GM19463 (cell line): Measurements from ENCODE around the gene FAM3D.
A peak's percentile ranks its signal among the peaks of the same experiment; 100 is the strongest.
"Not testable (repeated sequence)": the region's sequence is repeated elsewhere in the genome, so short reads cannot be mapped to it uniquely, and the experiment has no call there.

Experiments
- ATAC-seq: cut with Tn5 transposase; IDR thresholded peaks from one replicate; pipeline ENCODE4 v1.9.1; 2021; ENCODE audit warnings: mild to moderate bottlenecking, moderate library complexity; ENCODE audit not compliant: unreplicated experiment

FAM3D gene, protein sequence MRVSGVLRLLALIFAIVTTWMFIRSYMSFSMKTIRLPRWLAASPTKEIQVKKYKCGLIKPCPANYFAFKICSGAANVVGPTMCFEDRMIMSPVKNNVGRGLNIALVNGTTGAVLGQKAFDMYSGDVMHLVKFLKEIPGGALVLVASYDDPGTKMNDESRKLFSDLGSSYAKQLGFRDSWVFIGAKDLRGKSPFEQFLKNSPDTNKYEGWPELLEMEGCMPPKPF

DNA sequence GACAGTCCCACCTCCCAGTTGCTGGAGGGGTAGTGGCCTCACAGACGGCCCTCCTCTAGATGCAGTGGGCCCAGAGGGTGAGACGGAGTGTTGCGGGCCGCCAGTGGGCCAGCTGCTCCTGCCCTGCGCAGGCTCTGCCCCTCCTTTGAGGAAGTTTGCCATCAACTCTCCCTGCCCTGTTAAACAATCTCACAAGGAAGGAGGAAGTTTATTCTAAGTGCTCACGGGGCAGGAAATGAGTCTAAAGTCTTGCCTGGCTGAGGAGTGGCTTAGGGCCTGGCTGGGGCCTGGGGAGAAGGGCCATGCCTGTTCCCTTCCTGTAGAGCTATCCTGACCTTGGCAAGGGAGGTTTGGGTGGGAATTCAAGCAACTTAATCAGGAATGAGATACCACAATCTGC, at the start of gene FAM3D:
TSS of gene FAM3D (minus strand) at position 92 of the 400 bp plus-strand sequence. CDS start 11,211 bp downstream, outside the sequence.
- no peak for ATAC-seq

DNA sequence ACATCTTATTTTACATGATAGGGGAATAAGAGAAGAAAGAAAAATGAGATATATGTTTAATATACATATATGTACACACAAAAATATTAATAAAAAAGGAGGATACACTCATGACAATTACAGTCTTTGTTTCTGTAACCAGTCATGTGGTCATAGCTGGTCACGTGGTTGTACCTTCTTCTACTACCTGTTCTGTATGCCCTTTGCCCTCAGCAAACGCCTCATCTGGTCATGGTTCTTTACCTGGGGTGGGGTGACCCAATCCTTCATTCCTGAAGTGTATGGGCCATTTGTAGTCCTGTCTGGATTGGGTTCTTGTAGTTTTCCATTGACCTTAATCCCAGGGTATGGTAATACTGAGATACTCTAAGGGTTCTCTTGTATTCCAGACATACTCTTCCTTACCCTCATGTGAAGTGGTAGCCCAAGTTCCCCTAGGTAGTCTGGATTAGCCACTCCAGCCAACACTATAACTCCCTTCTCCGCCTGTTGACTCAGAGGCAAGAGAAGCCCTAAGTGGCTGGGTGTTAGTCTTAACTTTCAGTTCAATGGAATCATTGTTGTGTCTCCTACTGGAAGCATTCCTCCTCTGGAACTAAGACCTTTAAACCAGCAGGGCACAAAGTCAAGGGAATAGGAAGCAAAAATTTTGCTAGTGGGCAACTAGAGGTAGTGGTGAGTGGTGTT, 47.3 kb upstream of the FAM3D start:
- no peak for ATAC-seq

DNA sequence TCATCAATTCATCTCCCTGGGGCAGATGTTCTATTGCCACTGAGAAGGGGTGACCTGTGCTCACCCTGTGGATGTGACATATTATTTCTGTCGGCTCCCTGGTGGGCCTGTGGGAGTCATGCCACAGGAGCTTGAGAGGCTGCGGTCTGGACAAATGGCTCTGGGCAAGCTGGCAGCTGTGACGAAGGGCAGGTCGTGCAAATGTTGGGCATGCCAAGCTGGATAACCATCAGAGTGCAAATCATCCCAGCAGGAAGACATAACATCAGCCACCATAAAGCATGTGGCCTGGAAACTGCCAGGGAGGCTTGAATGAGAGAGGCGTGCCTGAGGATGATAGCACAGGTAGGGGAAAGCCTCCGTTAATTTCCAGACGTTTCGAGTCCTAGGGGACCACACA, 45.3 kb upstream of the FAM3D start:
- no peak for ATAC-seq

DNA sequence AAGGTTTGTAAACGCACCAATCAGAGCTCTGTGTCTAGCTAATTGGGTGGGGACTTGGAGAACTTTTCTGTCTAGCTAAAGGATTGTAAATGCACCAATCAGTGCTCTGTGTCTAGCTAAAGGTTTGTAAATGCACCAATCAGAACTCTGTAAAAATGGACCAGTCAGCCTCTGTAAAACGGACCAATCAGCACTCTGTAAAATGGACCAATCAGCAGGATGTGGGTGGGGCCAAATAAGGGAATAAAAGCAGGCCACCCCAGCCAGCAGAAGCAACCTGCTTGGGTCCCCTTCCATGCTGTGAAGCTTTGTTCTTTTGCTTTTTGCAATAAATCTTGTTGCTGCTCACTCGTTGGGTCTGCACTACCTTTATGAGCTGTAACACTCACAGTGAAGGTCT, 42.4 kb upstream of the FAM3D start:
- ATAC-seq = not testable (repeated sequence)

DNA sequence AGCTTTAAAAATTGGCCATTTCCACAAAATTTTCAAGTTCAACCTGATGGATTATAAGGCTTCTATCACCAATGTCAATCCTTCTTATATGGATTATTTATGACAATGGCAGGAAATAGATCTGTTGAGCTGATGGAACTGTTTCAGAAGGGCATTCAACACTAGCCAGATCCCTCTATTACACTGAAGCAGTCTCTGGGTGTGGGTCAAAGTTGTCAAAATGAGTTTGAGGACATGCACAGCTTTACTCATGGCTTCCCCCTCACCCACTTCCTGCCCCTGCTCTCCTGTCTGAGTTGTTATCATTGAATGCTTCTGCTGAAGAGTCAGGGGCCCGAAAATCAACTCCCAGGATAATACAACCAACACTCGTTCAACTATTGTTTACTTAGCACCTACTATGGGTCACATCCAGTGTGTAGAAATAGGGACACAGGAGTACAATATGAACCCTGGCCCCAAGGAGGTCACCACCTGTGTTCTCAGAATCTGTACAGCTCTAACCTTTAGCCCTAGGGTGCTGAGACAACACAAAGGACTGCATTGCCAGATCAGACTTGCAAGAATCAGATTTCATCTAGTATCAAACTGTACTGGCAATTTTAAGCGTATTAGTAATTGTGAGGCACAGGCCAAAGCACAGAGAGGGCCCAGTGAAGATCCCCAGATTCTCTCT, 41.7 kb upstream of the FAM3D start:
- no peak for ATAC-seq

DNA sequence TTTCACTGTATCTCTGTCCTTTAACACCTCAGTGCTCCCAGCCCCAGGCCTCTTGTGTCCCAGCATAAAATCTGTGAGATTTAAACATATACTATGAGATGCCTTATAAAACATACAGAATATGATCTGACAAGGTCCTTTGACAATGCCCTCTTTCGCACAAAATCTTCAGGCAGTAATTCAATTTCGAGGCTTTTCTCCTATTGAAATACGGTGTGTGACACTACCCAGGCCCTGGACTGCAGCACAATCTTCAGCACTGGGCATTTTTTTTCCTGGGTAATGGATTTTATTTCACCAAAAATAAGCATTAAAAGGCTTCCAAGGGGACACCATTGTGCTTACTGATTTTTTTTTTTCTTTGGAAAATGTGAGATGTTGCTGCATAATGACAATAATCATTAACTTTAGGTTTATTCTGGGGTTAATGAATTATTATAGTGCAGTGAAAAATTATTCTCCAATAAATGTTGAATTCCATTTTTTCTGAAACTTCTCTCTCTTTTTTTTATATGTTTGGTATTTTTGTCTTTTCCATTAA, 40.9 kb upstream of the FAM3D start:
- ATAC-seq = no peak

DNA sequence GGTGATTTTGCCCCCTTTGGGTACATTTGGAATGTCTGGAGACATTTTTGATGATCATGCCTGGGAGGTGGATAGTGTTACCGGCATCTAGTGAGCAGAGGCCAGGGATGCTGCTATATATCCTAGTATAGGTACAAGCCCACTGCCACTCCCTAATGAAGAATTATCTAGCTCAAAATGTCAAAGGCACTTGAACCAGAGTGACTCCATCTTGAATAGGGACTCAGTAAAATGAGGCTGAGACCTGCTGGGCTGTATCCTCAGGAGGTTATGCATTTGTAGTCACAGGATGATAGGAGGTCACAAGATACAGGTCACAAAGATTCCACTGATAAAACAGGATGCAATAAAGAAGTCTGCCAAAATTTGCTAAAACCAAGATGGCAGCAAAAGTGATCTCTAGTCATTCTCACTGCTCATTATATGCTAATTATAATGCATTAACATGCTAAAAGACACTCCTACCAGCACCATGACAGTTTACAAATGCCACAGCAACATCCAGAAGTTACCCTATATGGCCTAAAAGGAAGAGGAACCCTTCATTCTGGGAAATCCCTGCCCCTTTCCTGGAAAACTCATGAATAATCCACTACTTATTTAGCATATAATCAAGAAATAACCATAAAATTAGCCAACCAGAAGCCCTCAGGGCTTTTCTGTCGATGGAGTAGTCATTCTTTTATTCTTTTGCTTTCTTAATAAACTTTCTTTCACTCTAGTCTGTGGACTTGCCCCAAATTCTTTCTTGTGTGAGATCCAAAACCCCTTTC, 40.0 kb upstream of the FAM3D start:
- no peak for ATAC-seq

DNA sequence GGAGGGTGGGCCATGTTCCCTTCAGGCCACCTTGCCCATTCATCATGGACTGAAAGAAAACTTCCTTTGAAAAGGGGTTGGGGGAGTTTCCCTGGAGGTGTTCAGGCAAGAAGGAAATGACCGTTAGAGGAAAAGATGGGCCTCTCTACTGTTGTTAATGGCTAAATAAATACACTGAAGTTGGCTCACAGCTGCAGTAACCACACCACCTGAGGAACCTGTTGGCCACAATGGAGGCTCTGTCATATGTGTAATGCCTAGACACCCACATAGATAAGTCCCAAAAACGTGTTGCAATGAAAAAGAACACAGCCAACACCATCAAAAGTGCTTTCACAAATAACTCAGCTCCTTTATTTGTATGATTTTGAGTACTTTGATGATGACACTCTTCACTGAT, 38.2 kb upstream of the FAM3D start:
- ATAC-seq = no peak

DNA sequence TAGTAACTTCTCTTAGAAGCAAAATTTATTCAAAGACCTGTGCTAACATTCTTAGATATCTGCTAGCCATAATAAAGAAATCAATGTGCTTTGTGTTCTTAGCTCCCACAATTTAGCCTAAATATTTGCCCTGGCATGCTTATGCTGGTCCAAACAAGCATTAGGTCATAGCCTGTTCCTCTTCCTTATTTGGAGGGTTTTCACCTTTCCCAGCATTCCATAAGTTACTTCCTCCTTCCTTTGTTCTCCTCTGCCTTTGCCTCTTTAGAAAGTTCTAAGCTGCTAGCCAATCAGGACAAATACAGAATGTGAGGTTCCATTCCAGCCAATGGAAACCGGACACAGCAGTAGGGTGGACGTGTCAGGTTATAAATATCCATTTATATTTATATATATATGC, 37.7 kb upstream of the FAM3D start:
- ATAC-seq = not testable (repeated sequence)

DNA sequence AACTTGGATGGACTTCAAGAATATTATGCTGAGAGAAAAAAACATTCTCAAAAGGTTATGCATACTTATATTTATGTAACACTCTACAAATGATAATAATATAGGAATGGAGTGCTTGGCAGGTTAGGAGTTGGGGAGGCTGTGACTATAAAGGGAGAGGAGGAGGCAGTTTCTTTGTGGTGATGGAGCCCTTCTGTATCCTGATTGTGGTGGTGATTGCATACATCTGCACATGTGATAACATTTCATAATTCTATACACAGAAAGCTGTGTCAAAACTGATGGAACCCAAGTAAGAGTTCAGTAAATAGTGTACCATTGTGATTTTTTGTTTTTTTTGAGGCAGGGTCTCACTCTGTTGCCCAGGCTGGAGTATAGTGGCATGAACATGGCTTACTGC, 31.7 kb upstream of the FAM3D start:
- ATAC-seq = no peak

DNA sequence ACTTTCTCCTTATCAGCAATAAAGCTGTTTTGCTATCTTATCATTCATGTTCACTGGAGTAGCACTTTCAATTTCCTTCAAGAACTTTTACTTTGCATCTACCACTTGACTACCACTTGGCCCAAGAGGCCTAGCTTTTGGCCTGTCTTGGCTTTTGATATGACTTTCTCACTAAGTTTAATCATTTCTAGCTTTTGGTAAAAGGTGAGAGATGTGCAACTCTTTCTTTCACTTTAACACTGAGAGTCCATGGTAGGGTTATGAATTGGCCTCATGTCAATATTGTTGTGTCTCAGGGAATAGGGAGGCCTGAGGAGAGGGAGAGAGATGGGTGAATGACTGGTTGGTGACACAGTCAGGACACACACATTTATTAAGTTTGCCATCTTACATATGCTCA, 31.0 kb upstream of the FAM3D start:
- peak; percentile 47 for ATAC-seq

DNA sequence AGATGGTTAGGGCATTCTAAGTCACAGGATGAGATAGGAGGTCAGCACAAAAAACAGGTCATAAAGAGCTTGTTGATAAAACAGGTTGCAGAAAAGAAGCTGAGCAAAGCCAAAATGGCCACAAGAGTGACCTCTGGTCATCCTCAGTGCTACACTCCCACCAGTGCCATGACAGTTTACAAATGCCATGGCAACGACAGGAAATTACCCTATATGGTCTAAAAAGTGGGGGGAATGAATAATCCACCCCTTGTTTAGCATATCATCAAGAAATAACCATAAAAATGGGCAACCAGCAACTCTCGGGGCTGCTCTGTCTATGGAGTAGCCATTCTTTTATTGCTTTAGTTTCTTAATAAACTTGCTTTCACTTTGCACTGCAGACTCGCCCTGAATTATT, 30.2 kb upstream of the FAM3D start:
- not testable (repeated sequence) for ATAC-seq

DNA sequence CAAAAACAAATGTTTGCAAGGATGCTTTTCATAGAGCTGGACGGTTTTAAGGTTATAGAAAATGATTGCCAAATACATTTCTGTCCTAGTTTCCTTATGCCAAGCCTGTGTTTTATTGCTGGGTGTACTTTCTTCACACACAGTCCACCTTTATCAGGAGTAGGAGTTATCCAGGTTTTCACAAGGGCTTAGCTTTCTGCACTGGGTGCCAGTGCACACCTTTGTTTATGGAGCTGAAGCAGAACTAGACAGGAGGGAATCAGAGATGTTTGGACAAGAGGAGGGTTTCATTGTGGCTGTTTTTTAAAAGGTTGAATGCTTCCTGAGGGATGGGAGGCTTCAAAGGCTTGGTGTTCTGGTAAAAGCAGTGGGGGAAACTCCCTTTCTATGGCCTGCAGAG, 29.5 kb upstream of the FAM3D start:
- no peak for ATAC-seq

DNA sequence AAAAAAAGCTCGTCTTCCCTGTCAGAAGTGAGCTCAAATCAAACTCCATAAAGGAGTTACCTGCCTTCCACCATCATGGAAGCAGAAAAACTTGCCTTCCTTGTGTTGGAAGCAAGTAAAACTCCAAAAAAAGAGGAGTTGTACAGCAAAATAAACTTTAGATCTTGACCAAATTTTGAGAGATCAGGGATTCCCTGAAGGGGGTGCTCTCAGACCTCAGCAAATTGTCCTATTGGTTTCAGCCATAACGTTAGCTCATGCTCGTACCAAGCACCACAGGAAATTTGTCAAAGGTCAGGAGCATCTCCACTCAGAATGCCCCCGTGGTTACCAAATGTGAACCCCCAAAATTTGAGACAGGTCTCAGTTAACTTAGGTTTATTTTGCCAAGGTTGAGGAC, 28.7 kb upstream of the FAM3D start:
- not testable (repeated sequence) for ATAC-seq

DNA sequence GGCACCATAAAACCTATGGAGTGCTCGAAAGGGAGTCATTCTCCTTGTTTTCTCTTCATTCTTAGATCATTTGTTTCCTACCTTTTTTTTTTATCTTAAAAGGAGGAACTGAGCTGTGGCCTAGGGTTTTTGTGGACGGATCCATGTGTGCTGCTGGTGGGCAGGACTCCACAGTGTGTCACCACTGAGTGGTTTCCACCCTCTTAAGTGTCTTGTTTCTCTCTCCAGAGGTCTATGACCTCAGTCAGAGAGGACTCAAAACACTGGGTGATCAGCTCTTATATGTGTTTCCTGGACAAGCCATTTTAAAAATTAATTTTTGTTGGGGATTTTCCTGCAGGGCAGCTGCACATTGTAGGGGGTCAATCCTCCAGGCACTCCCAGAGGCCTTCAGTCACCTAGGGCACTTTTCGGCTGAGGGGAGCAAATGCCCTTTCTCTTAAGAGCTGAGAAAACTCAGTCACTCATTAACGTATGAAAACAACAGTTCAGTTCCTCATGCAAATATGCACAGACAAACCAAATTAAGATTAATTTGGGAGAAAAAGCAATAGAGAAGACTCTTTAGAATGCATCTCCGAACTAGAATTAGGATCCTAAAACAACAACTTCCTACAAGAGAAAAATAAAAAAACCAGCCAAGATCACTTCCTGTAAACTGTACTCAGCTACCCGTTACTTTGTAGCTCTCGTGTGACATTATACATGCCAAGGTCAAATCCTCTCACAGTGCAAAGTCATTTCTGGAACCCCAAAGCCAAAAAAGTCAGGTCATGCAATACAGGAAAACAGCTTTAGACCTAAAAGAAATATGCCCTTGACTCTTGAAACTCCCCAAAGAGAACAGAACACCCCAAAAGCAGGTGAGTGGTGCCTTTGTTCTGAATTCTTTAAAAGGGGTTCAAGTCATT, 27.6 kb upstream of the FAM3D start:
- peak; percentile 63 for ATAC-seq

DNA sequence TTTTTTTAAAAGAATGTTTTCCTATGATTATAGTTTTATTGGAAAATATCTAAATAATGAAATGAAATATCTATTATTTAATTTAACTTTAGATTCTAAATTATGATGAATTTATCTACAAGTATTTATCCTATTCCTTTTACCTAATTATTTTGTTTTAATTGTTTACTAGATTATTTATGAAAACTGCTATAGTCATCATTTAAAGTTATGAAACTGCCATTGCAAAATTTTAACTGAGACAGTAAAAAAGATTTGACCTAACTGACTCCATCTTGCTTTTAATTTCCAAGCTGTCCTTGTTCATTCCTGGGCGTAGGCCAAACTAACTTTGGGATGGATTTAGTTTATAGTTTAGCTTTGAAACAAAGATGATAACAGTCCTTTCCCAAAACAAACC, 25.9 kb upstream of the FAM3D start:
- ATAC-seq = no peak

DNA sequence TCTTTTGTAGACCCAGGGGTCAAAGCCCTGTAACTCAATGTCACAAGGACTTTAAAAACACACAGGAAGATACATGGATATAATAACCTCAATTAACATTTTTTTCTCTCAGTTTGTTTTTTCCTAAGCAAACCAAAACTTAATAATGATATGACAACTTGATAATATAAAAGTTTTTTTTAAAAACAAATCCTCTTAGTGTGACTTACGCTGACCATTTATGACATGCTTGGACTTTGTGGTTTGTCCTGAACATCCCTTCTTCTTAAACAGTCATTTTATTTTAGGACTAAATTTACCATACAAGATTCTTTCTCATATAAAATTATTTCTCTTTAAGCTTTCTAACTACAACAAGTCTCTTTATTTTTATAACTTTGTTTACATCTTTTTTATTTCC, 25.4 kb upstream of the FAM3D start:
- ATAC-seq = no peak

DNA sequence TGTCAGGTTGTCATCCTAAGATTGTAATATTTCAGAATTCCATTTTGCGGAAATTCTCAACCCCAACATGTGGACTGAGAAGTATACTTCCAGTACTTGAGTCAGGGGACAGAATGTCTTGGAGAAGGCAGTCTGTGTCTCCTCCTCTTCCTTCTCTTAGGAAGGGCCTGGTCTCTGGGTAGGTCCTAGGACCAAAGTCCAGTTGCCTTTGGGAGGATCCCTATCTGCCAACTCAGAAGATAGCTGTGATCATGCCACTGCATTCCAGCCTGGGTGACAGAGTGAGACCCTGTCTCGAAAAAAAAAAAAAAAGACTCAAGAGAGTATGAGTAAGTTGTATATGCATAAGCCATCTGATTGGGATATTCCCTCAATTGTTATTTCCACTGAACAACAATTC, 23.9 kb upstream of the FAM3D start:
- no peak for ATAC-seq

DNA sequence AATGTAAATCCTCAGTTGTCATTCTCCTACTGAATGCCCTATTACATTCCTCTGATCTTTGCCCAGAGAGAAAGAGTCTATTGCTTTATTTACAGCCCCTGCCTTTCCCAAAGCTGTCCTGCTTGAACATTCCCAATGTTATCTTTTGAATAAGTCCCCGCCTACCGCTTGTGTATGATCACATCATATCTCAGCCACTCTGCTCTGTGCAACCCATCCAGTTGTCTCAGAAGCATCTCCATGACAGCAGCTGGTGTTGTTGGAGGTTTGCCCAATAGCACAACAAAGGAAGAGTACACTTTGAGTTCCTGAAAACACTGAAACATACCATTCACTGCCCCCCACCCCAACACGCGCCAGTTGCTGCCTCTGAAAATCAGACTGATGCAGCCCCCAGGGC, 22.0 kb upstream of the FAM3D start:
- no peak for ATAC-seq

DNA sequence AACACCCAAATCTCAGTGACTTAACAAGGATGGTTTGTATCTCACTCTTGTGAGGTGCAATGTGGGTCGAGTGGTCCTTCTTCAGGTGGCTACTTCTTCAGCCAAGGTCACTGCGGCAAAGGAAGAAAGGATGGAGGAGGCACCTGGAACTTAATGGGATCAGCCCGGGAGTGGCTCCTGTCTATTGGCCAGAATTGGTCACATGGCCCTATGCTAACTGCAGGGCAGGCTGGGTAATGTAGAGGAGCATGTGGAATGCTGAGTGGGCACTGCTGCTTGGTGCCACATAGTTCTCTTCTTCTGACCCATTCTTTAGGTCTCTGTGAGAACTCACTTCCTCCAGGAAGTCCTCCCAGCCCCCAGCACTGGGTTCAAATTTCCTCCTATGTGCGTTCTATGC, 20.3 kb upstream of the FAM3D start:
- no peak for ATAC-seq
